GM12801 (cell line): ENCODE measurements around the gene GALNT1.

ENCODE experiments used
- CTCF ChIP-seq: IDR thresholded peaks from one replicate; pipeline ENCODE4 v1.5.1; 2011; ENCODE audit warnings: control low read depth; ENCODE audit not compliant: insufficient read length; ENCODE audit errors: extremely low read depth

GALNT1 gene

GRCh38 chr18:35581546-35581897 lies at the start of gene GALNT1:
Gene GALNT1 (plus strand): TSS chr18:35581740. CDS start chr18:35654663, 72,923 bp downstream.
- no peak for TF ChIP-seq CTCF

- TF ChIP-seq CTCF, result no peak
Measured at GRCh38 chr18:35533916-35534405, 47.6 kb upstream of the GALNT1 start.

- TF ChIP-seq CTCF, result no peak
Measured at GRCh38 chr18:35535297-35535696, 46.2 kb upstream of the GALNT1 start.

GRCh38 chr18:35542356-35542755 lies 39.2 kb upstream of the GALNT1 start:
- no peak for TF ChIP-seq CTCF

- TF ChIP-seq CTCF, result no peak
Measured at GRCh38 chr18:35547008-35547605, 34.4 kb upstream of the GALNT1 start.

GRCh38 chr18:35549564-35549963 lies 32.0 kb upstream of the GALNT1 start:
- TF ChIP-seq CTCF, result no peak

- TF ChIP-seq CTCF, result no peak
Measured at GRCh38 chr18:35553300-35553699, 28.2 kb upstream of the GALNT1 start.

GRCh38 chr18:35559867-35560266 lies 21.7 kb upstream of the GALNT1 start:
- no peak for TF ChIP-seq CTCF
